ENCODE measurements around the gene CDH2.

CDH2 gene

GRCh38 chr18:28167835-28168349 is 9.0 kb downstream of the CDH2 start:
- DNase-seq = no peak

- no peak for DNase-seq
Measured at GRCh38 chr18:28164771-28165483, 12.0 kb downstream of the CDH2 start.

DNA sequence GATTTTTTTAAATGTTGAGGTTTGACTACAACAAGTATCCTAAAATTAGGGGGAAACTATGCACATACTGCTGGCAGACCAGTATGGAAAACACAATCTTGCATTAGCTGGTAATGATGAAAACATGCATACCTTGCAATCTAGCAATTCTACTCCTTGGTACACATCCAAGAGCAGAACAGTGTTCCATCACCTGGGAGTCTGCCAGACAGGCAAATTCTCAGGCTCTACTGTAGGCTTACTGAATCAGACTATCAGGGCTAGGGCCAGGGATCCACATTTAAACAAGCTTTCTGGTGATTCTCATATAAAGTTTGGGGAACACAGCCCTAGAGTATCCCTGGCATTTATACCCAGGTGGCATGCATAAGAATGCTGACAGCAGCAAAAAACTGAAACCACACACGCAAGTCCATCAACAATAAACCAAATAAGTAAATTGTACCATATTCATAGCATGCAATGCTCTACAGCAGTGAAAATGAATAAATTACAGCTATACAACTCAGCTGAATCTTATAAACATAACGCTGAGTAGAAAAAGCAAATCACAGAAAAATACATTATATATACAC is 13.6 kb downstream of the CDH2 start:
- no peak for DNase-seq

DNA sequence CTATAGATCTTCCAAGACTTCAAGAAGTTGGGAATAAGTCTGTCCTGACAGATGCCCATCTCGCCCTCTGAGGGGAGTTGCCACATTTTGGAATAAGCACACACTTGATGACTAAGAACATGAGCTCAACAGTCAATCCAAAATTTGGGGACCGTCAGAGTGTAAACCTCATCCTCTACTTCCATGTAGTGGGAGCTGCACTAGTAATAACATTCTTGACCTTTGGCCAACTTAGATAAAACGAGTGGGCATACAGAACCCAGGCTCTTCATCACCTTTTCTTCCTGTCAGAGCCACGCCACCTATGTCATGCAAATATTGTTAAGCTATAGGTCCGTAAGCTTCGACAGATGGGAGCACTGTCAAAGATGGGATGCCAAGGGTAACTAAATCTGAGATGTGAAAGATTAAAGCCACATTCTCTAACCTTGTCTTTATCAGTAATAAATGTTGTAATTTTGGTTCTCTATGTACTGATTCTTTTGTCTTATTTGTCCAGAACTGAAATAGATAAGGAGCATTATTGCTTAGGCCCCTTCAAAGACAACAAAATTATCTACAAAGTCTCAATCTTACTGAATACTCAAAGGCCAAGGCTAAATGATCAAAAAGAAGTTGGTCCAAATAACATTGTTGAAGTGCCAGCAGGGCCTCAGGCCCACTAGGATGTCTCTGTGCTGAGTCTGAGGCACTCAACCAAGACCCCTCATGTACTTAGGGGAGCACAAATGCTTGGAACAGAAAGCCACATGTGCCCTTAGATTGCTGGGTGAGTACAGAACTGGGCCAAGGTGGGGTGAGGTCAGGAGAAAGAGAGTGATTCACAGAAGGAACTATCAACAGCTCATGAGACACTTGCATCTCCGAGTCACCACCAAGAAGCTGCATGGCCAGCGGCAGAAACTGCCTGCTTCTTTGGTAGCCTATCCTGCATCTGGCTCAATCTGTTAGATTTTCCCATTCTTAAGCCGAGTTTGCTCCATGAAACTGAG is 15.0 kb downstream of the CDH2 start:
- DNase-seq = no peak

GRCh38 chr18:28159055-28159454 is 17.9 kb downstream of the CDH2 start:
- no peak for DNase-seq

DNA sequence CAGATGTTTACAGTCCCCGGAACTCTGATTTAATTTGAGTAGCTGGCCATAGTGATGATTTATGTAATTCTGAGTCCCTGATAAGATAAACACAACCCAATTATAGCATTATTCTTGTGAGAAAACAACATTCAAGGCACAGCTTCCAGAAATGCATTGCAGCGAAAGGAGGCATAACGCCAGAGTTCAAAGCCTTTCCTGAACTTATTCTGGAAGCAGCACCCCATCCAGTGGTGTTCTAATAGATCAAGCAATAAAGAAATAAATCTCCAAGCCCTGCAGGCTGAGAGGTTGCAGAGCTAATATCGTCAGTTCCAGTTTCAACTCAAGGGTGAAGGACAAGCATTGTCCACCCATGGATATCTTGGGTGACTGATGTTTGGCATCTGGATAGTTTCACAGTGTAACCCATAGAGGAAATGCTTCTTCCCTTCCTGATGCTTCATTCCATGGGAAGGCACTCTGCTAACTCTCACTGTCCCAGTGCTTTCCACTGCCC is 18.8 kb downstream of the CDH2 start:
- DNase-seq = no peak

GRCh38 chr18:28153485-28154065 is 23.4 kb downstream of the CDH2 start:
- DNase-seq = no peak

DNA sequence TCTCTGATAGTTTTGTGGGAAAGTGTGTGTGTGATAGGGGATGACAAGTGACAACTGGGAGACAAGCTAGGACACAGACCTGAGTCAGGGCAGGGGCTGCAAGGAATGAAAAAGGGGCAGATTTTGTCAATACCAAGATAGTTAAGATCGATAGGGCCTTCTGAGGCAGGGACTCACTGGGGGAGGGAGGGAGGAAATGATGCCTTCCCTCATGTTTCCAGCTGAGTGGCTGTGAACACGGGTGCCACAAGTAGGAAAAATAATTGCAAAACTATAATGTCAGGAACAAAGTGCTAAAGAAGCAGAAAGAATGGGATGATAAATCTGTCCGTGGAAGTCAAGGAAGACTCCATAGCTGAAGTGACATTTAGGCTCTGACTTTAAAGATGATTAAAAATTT is 24.2 kb downstream of the CDH2 start:
- no peak for DNase-seq

DNA sequence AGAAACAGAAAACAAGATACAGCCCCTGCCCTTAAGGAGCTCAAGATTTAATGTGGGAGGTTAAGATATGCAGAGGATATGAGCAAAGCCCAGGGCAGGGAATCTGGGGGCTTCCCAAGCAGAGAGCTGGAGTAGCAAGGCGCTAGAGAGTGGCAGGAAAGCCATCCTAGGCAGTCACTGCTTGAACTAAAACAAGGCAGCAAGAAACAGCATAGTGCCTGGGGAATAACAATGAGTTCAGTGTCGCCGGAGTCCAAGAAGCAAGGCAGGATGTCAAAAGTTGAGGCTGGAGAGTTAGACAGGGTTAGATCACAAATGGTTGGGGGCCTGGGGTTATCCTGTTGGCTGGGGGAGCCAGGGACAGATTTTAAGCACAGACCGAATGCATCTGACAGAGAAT is 24.6 kb downstream of the CDH2 start:
- no peak for DNase-seq

DNA sequence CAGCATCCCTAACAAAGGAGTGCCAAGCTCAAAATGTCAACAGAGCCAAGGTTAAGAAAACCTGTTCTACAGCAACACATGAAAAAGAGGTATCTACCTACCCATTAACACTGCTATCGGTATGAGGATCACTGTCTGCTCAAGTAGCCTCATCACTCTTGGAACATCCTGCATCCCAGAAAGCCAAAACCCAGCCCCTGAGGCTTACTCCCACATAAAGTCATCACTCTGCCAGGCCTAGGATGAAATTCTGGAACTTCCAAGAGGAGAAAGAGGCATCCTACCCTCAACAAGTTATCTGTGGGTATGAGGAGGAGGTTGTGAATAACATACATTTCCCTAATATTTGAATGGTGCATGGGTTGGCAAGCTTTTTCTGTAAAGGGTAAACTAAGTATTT is 25.5 kb downstream of the CDH2 start:
- DNase-seq = no peak

GRCh38 chr18:28150925-28151324 is 26.0 kb downstream of the CDH2 start:
- DNase-seq = no peak

DNA sequence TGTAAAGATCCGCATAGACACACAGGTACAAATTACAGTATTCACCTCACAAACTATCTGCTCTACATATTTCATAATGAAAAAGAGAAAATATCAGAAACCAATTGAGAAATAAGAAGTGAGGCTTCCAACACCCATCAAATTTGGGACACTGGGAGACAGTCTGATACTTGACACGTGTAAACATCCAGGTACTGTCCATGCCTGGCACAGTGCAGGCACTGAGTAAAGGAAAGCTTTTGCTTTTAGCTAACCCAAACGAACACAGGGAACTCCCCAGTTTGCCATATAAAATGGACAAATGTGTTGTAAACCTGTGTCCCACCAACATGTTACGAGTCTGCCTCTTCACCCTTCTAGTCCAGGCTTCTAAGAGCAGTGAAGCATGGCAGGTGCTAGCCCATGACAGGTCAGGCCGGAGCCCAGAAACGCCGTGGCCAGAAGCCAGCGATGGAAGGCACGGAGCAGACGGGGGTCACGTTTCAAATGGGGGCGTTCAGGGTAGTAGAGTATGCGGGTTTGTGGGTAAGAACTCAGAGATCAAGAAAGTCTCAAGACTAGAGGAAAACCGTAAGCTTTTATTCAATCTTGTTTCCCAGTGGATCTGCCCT is 27.0 kb downstream of the CDH2 start:
- no peak for DNase-seq

DNA sequence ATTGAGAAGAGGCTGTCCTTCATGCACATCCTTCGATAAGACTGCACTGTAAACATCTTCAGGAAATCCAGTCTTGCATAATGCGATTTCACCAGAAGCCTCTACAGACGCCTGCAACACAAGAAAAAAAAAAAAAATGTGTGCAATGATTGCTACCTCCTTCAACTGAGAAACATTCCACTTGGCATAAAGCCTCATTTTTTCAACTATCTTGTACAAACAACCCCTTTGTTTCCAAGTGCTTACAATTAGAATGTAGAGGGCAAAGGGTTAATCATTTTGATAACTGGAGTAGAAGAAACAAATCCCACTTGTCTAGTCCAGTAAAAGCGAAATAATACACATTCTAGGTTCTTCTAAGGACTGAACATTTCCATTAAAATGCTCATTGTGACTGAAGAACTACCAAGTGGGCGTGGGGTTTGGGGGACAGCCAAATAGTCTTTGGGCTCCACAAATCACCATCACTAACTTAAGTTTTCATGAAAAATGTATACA is 29.2 kb downstream of the CDH2 start:
- DNase-seq = no peak

DNA sequence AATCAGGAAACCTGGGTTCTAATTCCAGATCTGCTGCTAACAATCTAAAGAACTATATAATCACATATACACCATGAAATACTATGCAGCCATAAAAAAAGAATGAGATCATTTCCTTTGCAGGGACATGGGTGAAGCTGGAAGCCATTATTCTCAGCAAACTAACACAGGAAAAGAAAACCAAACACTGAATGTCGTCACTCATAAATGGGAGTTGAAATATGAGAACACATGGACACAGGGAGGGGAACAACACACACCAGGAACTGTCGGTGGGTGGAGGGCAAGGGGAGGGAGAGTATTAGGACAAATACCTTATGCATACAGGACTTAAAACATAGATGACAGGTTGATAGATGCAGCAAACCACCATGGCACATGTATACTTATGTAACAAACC is 33.2 kb downstream of the CDH2 start:
- DNase-seq = no peak

- no peak for DNase-seq
Measured at GRCh38 chr18:28138816-28139215, 38.1 kb downstream of the CDH2 start.

DNA sequence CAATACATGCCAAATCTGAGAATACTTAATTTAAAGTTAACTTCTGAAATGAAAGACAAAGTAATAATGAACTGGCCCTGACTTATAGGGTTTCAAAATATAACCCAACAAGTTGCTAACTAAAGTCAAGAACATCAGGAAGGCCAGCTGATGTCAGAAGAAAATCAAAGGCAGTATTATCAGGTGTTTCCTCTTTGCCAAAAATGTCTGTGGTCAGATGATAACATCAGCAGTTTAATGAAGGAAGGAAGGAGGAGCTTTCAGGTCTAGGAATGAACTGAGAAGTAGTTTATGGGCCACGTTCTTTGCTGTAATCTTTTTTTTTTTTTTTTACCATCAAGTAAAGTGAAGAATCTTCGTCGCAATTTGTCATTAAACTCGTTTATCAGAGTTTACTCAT is 40.9 kb downstream of the CDH2 start:
- no peak for DNase-seq

- no peak for DNase-seq
Measured at GRCh38 chr18:28134774-28135173, 42.2 kb downstream of the CDH2 start.

GRCh38 chr18:28132084-28132483 is 44.8 kb downstream of the CDH2 start:
- no peak for DNase-seq

- no peak for DNase-seq
Measured at GRCh38 chr18:28128659-28128980, 48.3 kb downstream of the CDH2 start.

- DNase-seq = no peak
Measured at GRCh38 chr18:28127763-28128658, 48.9 kb downstream of the CDH2 start.

- no peak for DNase-seq
Measured at GRCh38 chr18:28127228-28127627, 49.7 kb downstream of the CDH2 start.
